IPS-NIHi7 (cell line): ENCODE measurements around the gene KLHL3.

Experiments
- DNase-seq: peaks from one replicate; pipeline ENCODE4 v3.0.0; 2012; ENCODE audit warnings: mixed read lengths; ENCODE audit errors: extremely low spot score

KLHL3 gene

GRCh38 chr5:137708796-137709559 is 26.9 kb downstream of the KLHL3 start:
- DNase-seq: no peak

- no peak for DNase-seq
Measured at GRCh38 chr5:137708062-137708461, 27.8 kb downstream of the KLHL3 start.

- no peak for DNase-seq
Measured at GRCh38 chr5:137706841-137707240, 29.0 kb downstream of the KLHL3 start.

- no peak for DNase-seq
Measured at GRCh38 chr5:137705106-137705505, 30.8 kb downstream of the KLHL3 start.

GRCh38 chr5:137703565-137703964 is 32.3 kb downstream of the KLHL3 start:
- no peak for DNase-seq

- no peak for DNase-seq
Measured at GRCh38 chr5:137700282-137700680, 35.6 kb downstream of the KLHL3 start.

GRCh38 chr5:137699336-137700281 is 36.3 kb downstream of the KLHL3 start:
- DNase-seq: no peak

GRCh38 chr5:137696481-137696880 is 39.4 kb downstream of the KLHL3 start:
- no peak for DNase-seq

GRCh38 chr5:137695651-137696428 is 40.0 kb downstream of the KLHL3 start:
- peak; percentile 36 for DNase-seq

GRCh38 chr5:137693951-137694721 is 41.8 kb downstream of the KLHL3 start:
- no peak for DNase-seq

GRCh38 chr5:137693307-137693950 is 42.5 kb downstream of the KLHL3 start:
- DNase-seq: no peak

GRCh38 chr5:137689306-137689705 is 46.6 kb downstream of the KLHL3 start:
- no peak for DNase-seq

- no peak for DNase-seq
Measured at GRCh38 chr5:137688210-137688840, 47.6 kb downstream of the KLHL3 start.

- no peak for DNase-seq
Measured at GRCh38 chr5:137684761-137685160, 51.1 kb downstream of the KLHL3 start.

- no peak for DNase-seq
Measured at GRCh38 chr5:137681191-137681590, 54.7 kb downstream of the KLHL3 start.

- no peak for DNase-seq
Measured at GRCh38 chr5:137679910-137680309, 56.0 kb downstream of the KLHL3 start.

GRCh38 chr5:137679195-137679594 is 56.7 kb downstream of the KLHL3 start:
- no peak for DNase-seq

- no peak for DNase-seq
Measured at GRCh38 chr5:137672881-137673280, 63.0 kb downstream of the KLHL3 start.

- DNase-seq: no peak
Measured at GRCh38 chr5:137672001-137672400, 63.9 kb downstream of the KLHL3 start.

GRCh38 chr5:137669811-137670210 is 66.1 kb downstream of the KLHL3 start:
- no peak for DNase-seq
